Skeletal muscle satellite cell (primary cell): ENCODE measurements around the gene DAAM2.

Source experiments
- H3K27me3 ChIP-seq: 2 replicates; pipeline ENCODE4 v1.7.0; 2013; ENCODE audit warnings: low read length; ENCODE audit not compliant: control insufficient read depth, insufficient read depth
- H3K36me3 ChIP-seq: 2 replicates; pipeline ENCODE4 v1.7.0; 2013; ENCODE audit warnings: mild to moderate bottlenecking, control low read depth, low read length; ENCODE audit not compliant: insufficient read depth
- H3K4me1 ChIP-seq: 2 replicates; pipeline ENCODE4 v1.7.0; 2013; ENCODE audit warnings: low read length; ENCODE audit not compliant: control insufficient read depth, insufficient read depth
- H3K4me2 ChIP-seq: 2 replicates; pipeline ENCODE4 v1.7.0; 2013; ENCODE audit warnings: mild to moderate bottlenecking, low read length
- H3K4me3 ChIP-seq: 2 replicates; pipeline ENCODE4 v1.7.0; 2013; ENCODE audit warnings: low read length
- H3K9ac ChIP-seq: 2 replicates; pipeline ENCODE4 v1.7.0; 2013; ENCODE audit warnings: mild to moderate bottlenecking, low read depth, low read length, moderate library complexity
- H3K9me3 ChIP-seq: replicated peaks from 2 replicates; pipeline ENCODE4 v1.7.0; 2013; ENCODE audit warnings: mild to moderate bottlenecking, control low read depth, low read length

Gene DAAM2

GRCh38 chr6:39952167-39952566 is 160.0 kb downstream of the DAAM2 start:
- H3K36me3 ChIP-seq: no peaks in the 10 kb centered on the region
- no peaks in the 10 kb centered on the region for H3K4me1 ChIP-seq
- H3K9me3 ChIP-seq: no peaks in the 10 kb centered on the region
- no peak overlapping the region for H3K9ac ChIP-seq
- no peak overlapping the region for H3K4me2 ChIP-seq
- H3K4me3 ChIP-seq: no peak overlapping the region
- peaks cover 11% of the 10 kb centered on the region for H3K27me3 ChIP-seq

GRCh38 chr6:39953076-39953618 is 161.0 kb downstream of the DAAM2 start:
- no peak overlapping the region for H3K9ac ChIP-seq
- no peak overlapping the region for H3K4me2 ChIP-seq
- H3K27me3 ChIP-seq: peaks cover 6% of the 10 kb centered on the region
- no peaks in the 10 kb centered on the region for H3K4me1 ChIP-seq
- no peaks in the 10 kb centered on the region for H3K36me3 ChIP-seq
- no peaks in the 10 kb centered on the region for H3K9me3 ChIP-seq
- H3K4me3 ChIP-seq: no peak overlapping the region
